OCI-LY7 (cell line): ENCODE data around the gene RNF133. TPM values are rescaled to one million over a fixed set of nuclear protein-coding genes. Genes with fewer than 3 reads are reported as not detected.
"Not testable (repeated sequence)": the region's sequence is repeated elsewhere in the genome, so short reads cannot be mapped to it uniquely, and the experiment has no call there.

ENCODE experiments used
- BruUV-seq: library from RNA; stranded (reverse); fragments of 400-500 nt; replicated peaks from 2 replicates; lab custom pipeline; 2021; lab: Mats Ljungman, UMichigan
- CTCF ChIA-PET: fragments of 300-600 bp; sonication (Branson Sonifier 250); formaldehyde crosslinking; loops from one replicate; lab custom pipeline; 2022; ENCODE audit warnings: antibody characterized with exemption; ENCODE audit not compliant: unreplicated experiment; lab: Charles Lee
- POLR2A ChIA-PET: fragments of 300-600 bp; sonication (Branson Sonifier 250); formaldehyde crosslinking; loops from one replicate; lab custom pipeline; 2022; ENCODE audit warnings: antibody characterized with exemption; lab: Charles Lee
- DNase-seq: peaks from one replicate; pipeline ENCODE4 v3.0.0-alpha.2; 2015; ENCODE audit warnings: low spot score
- H2AFZ ChIP-seq: fragments of 200-600 bp; sonication (generic), shearing (Covaris generic); 2 replicates; pipeline ENCODE4 v1.6.1; 2014; ENCODE audit warnings: mild to moderate bottlenecking, antibody characterized with exemption, low read length, moderate library complexity
- H3K27ac ChIP-seq: fragments of 200-600 bp; sonication (generic); 2 replicates; pipeline ENCODE4 v1.5.1; 2014; ENCODE audit warnings: mixed run types, low read depth, mild to moderate bottlenecking, moderate library complexity, low read length, inconsistent platforms; ENCODE audit not compliant: poor library complexity, severe bottlenecking
- H3K36me3 ChIP-seq: fragments of 200-600 bp; sonication (generic); 2 replicates; pipeline ENCODE4 v1.6.1; 2014; ENCODE audit warnings: mild to moderate bottlenecking, antibody characterized with exemption, low read length, moderate library complexity, mixed read lengths; ENCODE audit not compliant: insufficient read depth
- H3K4me1 ChIP-seq: fragments of 200-600 bp; sonication (generic); 2 replicates; pipeline ENCODE4 v1.5.1; 2014; ENCODE audit warnings: mild to moderate bottlenecking, low read length; ENCODE audit not compliant: insufficient read depth, poor library complexity, severe bottlenecking
- H3K4me2 ChIP-seq: fragments of 200-600 bp; sonication (generic); 2 replicates; pipeline ENCODE4 v1.6.1; 2014; ENCODE audit warnings: mild to moderate bottlenecking, low read length
- H3K4me3 ChIP-seq: fragments of 200-600 bp; sonication (generic); 2 replicates; pipeline ENCODE4 v1.5.1; 2014; ENCODE audit warnings: mild to moderate bottlenecking, low read depth, low read length; ENCODE audit not compliant: poor library complexity, severe bottlenecking
- H3K79me2 ChIP-seq: fragments of 200-600 bp; sonication (generic); 2 replicates; pipeline ENCODE4 v1.6.1; 2016; ENCODE audit warnings: low read depth, mild to moderate bottlenecking, low read length, moderate library complexity, mixed read lengths; ENCODE audit not compliant: insufficient read depth
- H3K9me2 ChIP-seq: fragments of 200-600 bp; sonication (generic); 2 replicates; pipeline ENCODE4 v1.6.1; 2016; ENCODE audit warnings: mild to moderate bottlenecking, low read length, mixed read lengths; ENCODE audit not compliant: insufficient read depth
- H3K9me3 ChIP-seq: fragments of 200-600 bp; sonication (generic); 2 replicates; pipeline ENCODE4 v1.6.1; 2014; ENCODE audit warnings: mild to moderate bottlenecking, mixed run types, low read length, mixed read lengths
- H4K20me1 ChIP-seq: fragments of 200-600 bp; sonication (generic); 2 replicates; pipeline ENCODE4 v1.6.1; 2014; ENCODE audit warnings: mild to moderate bottlenecking, antibody characterized with exemption, low read length, moderate library complexity, mixed read lengths; ENCODE audit not compliant: insufficient read depth
- CTCF ChIP-seq: fragments of 200-600 bp; sonication (generic); conservative IDR thresholded peaks from 2 replicates; pipeline ENCODE4 v1.5.1; 2014; ENCODE audit warnings: mild to moderate bottlenecking, antibody characterized with exemption, low read length, moderate library complexity, mixed read lengths
- EZH2phosphoT487 ChIP-seq: fragments of 200-600 bp; sonication (generic); IDR thresholded peaks from 2 replicates; pipeline ENCODE4 v1.6.1; 2018; ENCODE audit warnings: low read depth, borderline replicate concordance, mild to moderate bottlenecking, mixed run types, antibody characterized with exemption, low read length, moderate library complexity, mixed read lengths
- intact Hi-C: fragments of 100-400 bp; cut with micrococcal nuclease; formaldehyde crosslinking; loops from one replicate; pipeline ENCODE4 v1.10.0; 2022; ENCODE audit not compliant: unreplicated experiment
- total RNA-seq, 2 experiments: library from RNA; depleted of rRNA in 1 of 2; stranded (reverse); fragments of >200 nt in 1 of 2; shearing (Covaris generic) in 1 of 2; gene quantifications; 2 replicates each; pipeline ENCODE4 v1.2.3, GENCODE V29; 2014 to 2022

RNF133 gene
- total RNA-seq, 2 experiments from 2014 or later: not detected

DNA sequence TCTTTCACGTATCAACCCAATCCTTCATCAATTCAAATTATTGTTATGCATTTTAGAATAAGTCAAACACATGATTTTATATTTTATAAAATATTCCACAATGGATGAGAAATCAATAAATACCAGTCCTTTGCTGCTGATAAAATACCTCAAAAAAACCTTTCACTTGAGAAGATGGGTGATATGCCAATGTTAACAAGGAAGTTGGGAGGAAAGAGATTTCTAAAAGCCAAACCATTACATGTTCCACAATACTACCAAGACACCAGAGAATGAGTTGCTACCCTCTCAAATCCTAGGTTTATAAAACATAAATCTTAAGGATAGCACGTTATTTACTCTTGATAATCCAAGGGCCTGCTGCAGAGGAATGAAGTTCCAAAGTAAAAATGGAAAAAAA lies 14.4 kb downstream of the RNF133 start:
- DNase-seq: no peak
- Histone ChIP-seq H3K9me2 (no peaks in the 10 kb centered on the region), H3K9me3 (no peaks in the 10 kb centered on the region), H3K27ac (no peak overlapping the region), H2AFZ (no peak overlapping the region), H3K4me2 (no peak overlapping the region), H3K4me3 (no peak overlapping the region), H4K20me1 (no peaks in the 10 kb centered on the region), H3K36me3 (no peaks in the 10 kb centered on the region), H3K4me1 (no peaks in the 10 kb centered on the region), H3K79me2 (no peaks in the 10 kb centered on the region)
- intact Hi-C loops: no loop called here
- CTCF ChIA-PET: no interaction called here
- POLR2A ChIA-PET: no interaction called here
- TF ChIP-seq CTCF (no peak), EZH2phosphoT487 (no peak)
- no TSS peak for BruUV-seq

DNA sequence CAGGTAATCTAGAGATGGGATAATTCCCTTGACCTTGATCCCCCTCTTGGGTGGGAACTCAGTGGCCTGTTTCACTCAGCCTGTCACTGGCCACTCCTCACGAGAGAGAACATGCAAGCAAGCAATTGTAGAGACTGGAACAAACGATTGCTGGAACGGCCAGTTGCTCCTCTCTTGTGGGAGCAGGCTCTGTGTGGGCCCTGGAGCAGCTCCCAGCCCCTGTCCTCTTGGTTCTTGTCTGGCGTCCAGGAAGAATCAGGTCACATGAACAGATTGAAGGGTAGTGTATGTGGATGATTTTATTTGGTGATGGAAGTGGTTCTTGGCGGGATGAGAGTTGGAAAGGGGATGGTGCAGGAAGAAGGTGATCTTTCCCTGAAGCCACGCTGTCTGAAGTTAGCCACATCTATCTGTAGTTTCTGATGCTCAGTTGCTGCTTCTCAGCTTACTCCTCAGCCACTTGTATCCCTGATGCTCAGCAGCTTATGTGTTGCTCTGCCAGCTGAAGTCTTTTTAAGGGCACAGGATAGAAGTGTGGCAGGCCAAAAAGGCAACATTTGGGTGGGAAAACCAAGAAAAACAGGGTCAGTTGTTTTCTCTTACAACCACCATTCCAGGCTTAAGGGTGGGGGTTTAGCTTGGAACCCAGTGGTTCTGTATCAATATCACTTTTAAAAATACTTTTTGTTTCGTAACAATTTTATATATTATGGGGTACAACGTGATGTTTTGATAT lies 15.9 kb downstream of the RNF133 start:
- no peaks in the 10 kb centered on the region for H3K9me3 ChIP-seq
- H3K36me3 ChIP-seq: no peaks in the 10 kb centered on the region
- H3K79me2 ChIP-seq: no peaks in the 10 kb centered on the region
- no peaks in the 10 kb centered on the region for H4K20me1 ChIP-seq
- BruUV-seq: no TSS peak
- H2AFZ ChIP-seq: no peak overlapping the region
- H3K4me1 ChIP-seq: no peaks in the 10 kb centered on the region
- CTCF ChIA-PET: no interaction called here
- no peak overlapping the region for H3K4me3 ChIP-seq
- intact Hi-C loops: no loop called here
- no peak for DNase-seq
- POLR2A ChIA-PET: no interaction called here
- TF ChIP-seq CTCF (no peak), EZH2phosphoT487 (no peak)
- H3K4me2 ChIP-seq: no peak overlapping the region
- H3K9me2 ChIP-seq: no peaks in the 10 kb centered on the region
- no peak overlapping the region for H3K27ac ChIP-seq

DNA sequence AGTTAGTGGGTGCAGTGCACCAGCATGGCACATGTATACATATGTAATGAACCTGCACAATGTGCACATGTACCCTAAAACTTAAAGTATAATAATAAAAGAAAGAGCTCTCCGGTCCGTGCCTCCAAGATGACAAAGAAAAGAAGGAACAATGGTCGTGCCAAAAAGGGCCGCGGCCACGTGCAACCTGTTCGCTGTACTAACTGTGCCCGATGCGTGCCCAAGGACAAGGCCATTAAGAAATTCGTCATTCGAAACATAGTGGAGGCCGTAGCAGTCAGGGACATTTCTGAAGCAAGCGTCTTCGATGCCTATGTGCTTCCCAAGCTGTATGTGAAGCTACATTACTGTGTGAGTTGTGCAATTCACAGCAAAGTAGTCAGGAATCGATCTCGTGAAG lies 17.7 kb downstream of the RNF133 start:
- H3K4me2 ChIP-seq, DNase-seq, BruUV-seq, H3K4me1 ChIP-seq, H3K27ac ChIP-seq, intact Hi-C loops, H3K4me3 ChIP-seq, CTCF ChIA-PET, H3K9me3 ChIP-seq, H3K79me2 ChIP-seq, H3K36me3 ChIP-seq, H2AFZ ChIP-seq, H4K20me1 ChIP-seq, H3K9me2 ChIP-seq: not testable (repeated sequence)
- POLR2A ChIA-PET: interaction anchor here (0.6 kb wide), 1 partner anchor 14 kb away, joined by 3 read pairs; no protein-coding TSS in a partner anchor
